GM23338 (cell line): ENCODE data around the gene POLA2. TPM values are rescaled to one million over a fixed set of nuclear protein-coding genes. Genes with fewer than 3 reads are reported as not detected.

Experiments used
- ATAC-seq: fragments of 200-7000 bp; cut with Tn5 transposase; 3 replicates; pipeline ENCODE4 v1.9.1; 2020
- DNase-seq: peaks from one replicate; pipeline ENCODE4 v3.0.0-alpha.2; 2015; ENCODE audit warnings: low spot score
- H2AFZ ChIP-seq: fragments of 200-600 bp; sonication (generic); 2 replicates; pipeline ENCODE4 v1.8.0; 2016; ENCODE audit warnings: antibody characterized with exemption, mild to moderate bottlenecking, moderate library complexity
- H3F3A ChIP-seq: fragments of 200-600 bp; sonication (generic); replicated peaks from 2 replicates; pipeline ENCODE4 v1.8.0; 2017; ENCODE audit warnings: antibody characterized with exemption, mixed run types, low read depth
- H3K27ac ChIP-seq: fragments of 200-600 bp; sonication (generic); 2 replicates; pipeline ENCODE4 v1.6.1; 2016; ENCODE audit warnings: low read depth
- H3K27me3 ChIP-seq: fragments of 200-600 bp; sonication (generic); 2 replicates; pipeline ENCODE4 v1.8.0; 2016; ENCODE audit warnings: mild to moderate bottlenecking, mixed run types, moderate library complexity; ENCODE audit not compliant: insufficient read depth
- H3K36me3 ChIP-seq: fragments of 200-600 bp; sonication (generic); 2 replicates; pipeline ENCODE4 v1.8.0; 2016; ENCODE audit warnings: mild to moderate bottlenecking; ENCODE audit not compliant: insufficient read depth
- H3K4me1 ChIP-seq: fragments of 200-600 bp; sonication (generic); 2 replicates; pipeline ENCODE4 v1.8.0; 2016; ENCODE audit warnings: mild to moderate bottlenecking, moderate library complexity; ENCODE audit not compliant: insufficient read depth
- H3K4me2 ChIP-seq: fragments of 200-600 bp; sonication (generic); 2 replicates; pipeline ENCODE4 v1.7.1; 2017; ENCODE audit warnings: mixed run types
- H3K4me3 ChIP-seq: fragments of 200-600 bp; sonication (generic); 2 replicates; pipeline ENCODE4 v1.6.1; 2016; ENCODE audit warnings: mixed run types
- H3K79me2 ChIP-seq: fragments of 200-600 bp; sonication (generic); replicated peaks from 2 replicates; pipeline ENCODE4 v1.8.0; 2017; ENCODE audit warnings: mild to moderate bottlenecking; ENCODE audit not compliant: insufficient read depth
- H3K9me2 ChIP-seq: fragments of 200-600 bp; sonication (generic); 2 replicates; pipeline ENCODE4 v1.8.0; 2017; ENCODE audit not compliant: insufficient read depth
- H4K20me1 ChIP-seq: fragments of 200-600 bp; sonication (generic); replicated peaks from 2 replicates; pipeline ENCODE4 v1.8.0; 2017; ENCODE audit warnings: mild to moderate bottlenecking; ENCODE audit not compliant: insufficient read depth
- H3K27ac Mint-ChIP-seq: 2 replicates; pipeline ENCODE4 v1.8.0; 2020; ENCODE audit warnings: inconsistent platforms, mild to moderate bottlenecking, moderate library complexity, mixed read lengths
- H3K27me3 Mint-ChIP-seq: 3 replicates; pipeline ENCODE4 v1.8.0; 2022; ENCODE audit warnings: low read depth, mild to moderate bottlenecking, moderate library complexity, mixed read lengths, inconsistent platforms; ENCODE audit not compliant: insufficient read depth, poor library complexity
- H3K36me3 Mint-ChIP-seq: 3 replicates; pipeline ENCODE4 v1.8.0; 2021; ENCODE audit warnings: low read depth, mild to moderate bottlenecking, inconsistent platforms, moderate library complexity, mixed read lengths
- H3K4me1 Mint-ChIP-seq: 3 replicates; pipeline ENCODE4 v1.8.0; 2020; ENCODE audit warnings: mild to moderate bottlenecking, inconsistent platforms, mixed read lengths
- H3K4me3 Mint-ChIP-seq: 3 replicates; pipeline ENCODE4 v1.8.0; 2021; ENCODE audit warnings: moderate library complexity, mild to moderate bottlenecking, inconsistent platforms, mixed read lengths
- H3K9me3 Mint-ChIP-seq: 3 replicates; pipeline ENCODE4 v1.8.0; 2020; ENCODE audit warnings: moderate library complexity, mild to moderate bottlenecking, inconsistent platforms, mixed read lengths
- CREB1 ChIP-seq: fragments of 250-450 bp; sonication (Bioruptor Pico); IDR thresholded peaks from 2 replicates; pipeline ENCODE4 v1.5.0; 2020; ENCODE audit warnings: low read depth, mild to moderate bottlenecking, moderate library complexity
- EZH2 ChIP-seq: fragments of 200-600 bp; sonication (generic); IDR thresholded peaks from one replicate; pipeline ENCODE4 v1.8.0; 2017; ENCODE audit warnings: antibody characterized with exemption, mild to moderate bottlenecking, low read depth; ENCODE audit not compliant: unreplicated experiment
- EZH2phosphoT487 ChIP-seq: fragments of 200-600 bp; sonication (generic); IDR thresholded peaks from one replicate; pipeline ENCODE4 v1.8.1; 2018; ENCODE audit warnings: antibody characterized with exemption; ENCODE audit not compliant: unreplicated experiment
- NANOG ChIP-seq: IDR thresholded peaks from 2 replicates; pipeline ENCODE4 v1.6.1; 2016; ENCODE audit warnings: antibody characterized with exemption, borderline replicate concordance
- POLR2AphosphoS5 ChIP-seq: IDR thresholded peaks from 2 replicates; pipeline ENCODE4 v1.6.1; 2016; ENCODE audit warnings: antibody characterized with exemption, low read depth
- REST ChIP-seq: IDR thresholded peaks from one replicate; pipeline ENCODE4 v1.6.1; 2018; ENCODE audit warnings: antibody characterized with exemption; ENCODE audit not compliant: unreplicated experiment
- STAT1 ChIP-seq: IDR thresholded peaks from one replicate; pipeline ENCODE4 v1.6.1; 2016; ENCODE audit warnings: antibody characterized with exemption; ENCODE audit not compliant: unreplicated experiment
- ZNF114 ChIP-seq: fragments of 250-450 bp; sonication (Bioruptor Pico); IDR thresholded peaks from 2 replicates; pipeline ENCODE4 v1.5.0; 2020; ENCODE audit warnings: mild to moderate bottlenecking, moderate library complexity
- ZNF331 ChIP-seq: fragments of 250-450 bp; sonication (Bioruptor Pico); IDR thresholded peaks from 2 replicates; pipeline ENCODE4 v1.5.0; 2020; ENCODE audit warnings: low read depth, mild to moderate bottlenecking, moderate library complexity
- polyA plus RNA-seq: library from polyadenylated mRNA; unstranded; fragments of >200 nt; fragmentation: Nextera tagmentation; extraction: Ambion mirVana; gene quantifications from 2 replicates; pipeline ENCODE4 v1.2.1, GENCODE V29; 2016
- total RNA-seq: library from RNA; depleted of rRNA; stranded (reverse); fragments of >200 nt; shearing (Covaris generic); gene quantifications from 2 replicates; pipeline ENCODE4 v1.2.3, GENCODE V29; 2014
- TF ChIP-seq, protein P1 (sequence below): fragments of 250-450 bp; sonication (Bioruptor Pico); IDR thresholded peaks from 2 replicates; pipeline ENCODE4 v1.5.0; 2020; ENCODE audit warnings: mild to moderate bottlenecking, moderate library complexity

POLA2 gene
- total and polyA plus RNA-seq, 2 experiments from 2014 or later: 22.5 to 30.4 TPM

- TF ChIP-seq, protein P1, sequence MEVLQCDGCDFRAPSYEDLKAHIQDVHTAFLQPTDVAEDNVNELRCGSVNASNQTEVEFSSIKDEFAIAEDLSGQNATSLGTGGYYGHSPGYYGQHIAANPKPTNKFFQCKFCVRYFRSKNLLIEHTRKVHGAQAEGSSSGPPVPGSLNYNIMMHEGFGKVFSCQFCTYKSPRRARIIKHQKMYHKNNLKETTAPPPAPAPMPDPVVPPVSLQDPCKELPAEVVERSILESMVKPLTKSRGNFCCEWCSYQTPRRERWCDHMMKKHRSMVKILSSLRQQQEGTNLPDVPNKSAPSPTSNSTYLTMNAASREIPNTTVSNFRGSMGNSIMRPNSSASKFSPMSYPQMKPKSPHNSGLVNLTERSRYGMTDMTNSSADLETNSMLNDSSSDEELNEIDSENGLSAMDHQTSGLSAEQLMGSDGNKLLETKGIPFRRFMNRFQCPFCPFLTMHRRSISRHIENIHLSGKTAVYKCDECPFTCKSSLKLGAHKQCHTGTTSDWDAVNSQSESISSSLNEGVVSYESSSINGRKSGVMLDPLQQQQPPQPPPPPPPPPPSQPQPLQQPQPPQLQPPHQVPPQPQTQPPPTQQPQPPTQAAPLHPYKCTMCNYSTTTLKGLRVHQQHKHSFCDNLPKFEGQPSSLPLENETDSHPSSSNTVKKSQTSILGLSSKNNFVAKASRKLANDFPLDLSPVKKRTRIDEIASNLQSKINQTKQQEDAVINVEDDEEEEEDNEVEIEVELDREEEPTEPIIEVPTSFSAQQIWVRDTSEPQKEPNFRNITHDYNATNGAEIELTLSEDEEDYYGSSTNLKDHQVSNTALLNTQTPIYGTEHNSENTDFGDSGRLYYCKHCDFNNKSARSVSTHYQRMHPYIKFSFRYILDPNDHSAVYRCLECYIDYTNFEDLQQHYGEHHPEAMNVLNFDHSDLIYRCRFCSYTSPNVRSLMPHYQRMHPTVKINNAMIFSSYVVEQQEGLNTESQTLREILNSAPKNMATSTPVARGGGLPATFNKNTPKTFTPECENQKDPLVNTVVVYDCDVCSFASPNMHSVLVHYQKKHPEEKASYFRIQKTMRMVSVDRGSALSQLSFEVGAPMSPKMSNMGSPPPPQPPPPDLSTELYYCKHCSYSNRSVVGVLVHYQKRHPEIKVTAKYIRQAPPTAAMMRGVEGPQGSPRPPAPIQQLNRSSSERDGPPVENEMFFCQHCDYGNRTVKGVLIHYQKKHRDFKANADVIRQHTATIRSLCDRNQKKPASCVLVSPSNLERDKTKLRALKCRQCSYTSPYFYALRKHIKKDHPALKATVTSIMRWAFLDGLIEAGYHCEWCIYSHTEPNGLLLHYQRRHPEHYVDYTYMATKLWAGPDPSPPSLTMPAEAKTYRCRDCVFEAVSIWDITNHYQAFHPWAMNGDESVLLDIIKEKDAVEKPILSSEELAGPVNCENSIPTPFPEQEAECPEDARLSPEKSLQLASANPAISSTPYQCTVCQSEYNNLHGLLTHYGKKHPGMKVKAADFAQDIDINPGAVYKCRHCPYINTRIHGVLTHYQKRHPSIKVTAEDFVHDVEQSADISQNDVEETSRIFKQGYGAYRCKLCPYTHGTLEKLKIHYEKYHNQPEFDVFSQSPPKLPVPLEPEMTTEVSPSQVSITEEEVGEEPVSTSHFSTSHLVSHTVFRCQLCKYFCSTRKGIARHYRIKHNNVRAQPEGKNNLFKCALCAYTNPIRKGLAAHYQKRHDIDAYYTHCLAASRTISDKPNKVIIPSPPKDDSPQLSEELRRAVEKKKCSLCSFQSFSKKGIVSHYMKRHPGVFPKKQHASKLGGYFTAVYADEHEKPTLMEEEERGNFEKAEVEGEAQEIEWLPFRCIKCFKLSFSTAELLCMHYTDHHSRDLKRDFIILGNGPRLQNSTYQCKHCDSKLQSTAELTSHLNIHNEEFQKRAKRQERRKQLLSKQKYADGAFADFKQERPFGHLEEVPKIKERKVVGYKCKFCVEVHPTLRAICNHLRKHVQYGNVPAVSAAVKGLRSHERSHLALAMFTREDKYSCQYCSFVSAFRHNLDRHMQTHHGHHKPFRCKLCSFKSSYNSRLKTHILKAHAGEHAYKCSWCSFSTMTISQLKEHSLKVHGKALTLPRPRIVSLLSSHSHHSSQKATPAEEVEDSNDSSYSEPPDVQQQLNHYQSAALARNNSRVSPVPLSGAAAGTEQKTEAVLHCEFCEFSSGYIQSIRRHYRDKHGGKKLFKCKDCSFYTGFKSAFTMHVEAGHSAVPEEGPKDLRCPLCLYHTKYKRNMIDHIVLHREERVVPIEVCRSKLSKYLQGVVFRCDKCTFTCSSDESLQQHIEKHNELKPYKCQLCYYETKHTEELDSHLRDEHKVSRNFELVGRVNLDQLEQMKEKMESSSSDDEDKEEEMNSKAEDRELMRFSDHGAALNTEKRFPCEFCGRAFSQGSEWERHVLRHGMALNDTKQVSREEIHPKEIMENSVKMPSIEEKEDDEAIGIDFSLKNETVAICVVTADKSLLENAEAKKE (CRISPR knock-in tag): no peak
- TF ChIP-seq EZH2 (no peak), REST (no peak)
Measured at GRCh38 chr11:65298655-65299179, 37.0 kb downstream of the POLA2 start (continued).

DNA sequence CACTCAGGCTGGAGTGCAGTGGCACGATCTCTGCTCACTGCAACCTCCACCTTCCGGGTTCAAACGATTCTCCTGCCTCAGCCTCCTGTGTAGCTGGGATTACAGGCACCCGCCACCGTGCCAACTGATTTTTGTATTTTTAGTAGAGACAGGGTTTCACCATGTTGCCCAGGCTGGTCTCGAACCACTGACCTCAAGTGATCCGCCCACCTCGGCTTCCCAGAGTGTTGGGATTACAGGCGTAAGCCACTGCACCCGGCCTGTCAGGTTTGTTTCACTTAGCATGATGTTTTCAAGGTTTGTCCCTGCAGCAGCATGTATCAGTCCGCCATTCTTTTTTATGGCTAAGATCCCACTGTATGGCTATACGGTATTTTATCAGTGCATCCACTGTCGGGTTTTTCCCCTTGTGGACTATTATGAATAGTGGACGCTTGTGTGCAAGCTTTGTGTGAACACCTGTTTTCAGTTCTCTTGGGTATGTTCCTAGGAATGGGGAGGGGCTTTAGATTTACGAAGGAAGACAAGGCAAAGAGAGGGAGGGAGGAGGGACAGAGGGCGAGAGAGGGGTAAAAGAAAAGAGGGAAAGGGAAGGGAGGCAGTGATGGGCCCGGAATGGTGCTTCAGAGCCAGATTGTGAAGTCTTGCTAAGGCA is 39.0 kb downstream of the POLA2 start:
- Mint-ChIP-seq H3K4me3 (no peak overlapping the region), H3K36me3 (peaks cover 25% of the 10 kb centered on the region), H3K27ac (no peak overlapping the region), H3K9me3 (no peaks in the 10 kb centered on the region; the same call in 2 of the 3 replicates), H3K27me3 (peaks cover 16% of the 10 kb centered on the region), H3K4me1 (peaks cover 16% of the 10 kb centered on the region)
- H4K20me1 ChIP-seq: no peaks in the 10 kb centered on the region; the same call in 1 of the 2 replicates
- ATAC-seq (no peak), DNase-seq (no peak)
- peaks cover 14% of the 10 kb centered on the region for H3K4me1 ChIP-seq
- 0 out of 2 replicates have a peak, but pooled peaks cover 3% of the 10 kb centered on the region for H3F3A ChIP-seq
- no peaks in the 10 kb centered on the region for H3K27me3 ChIP-seq
- H3K79me2 ChIP-seq: no peaks in the 10 kb centered on the region
- H3K36me3 ChIP-seq: peaks cover 7% of the 10 kb centered on the region; the same call in 1 of the 2 replicates
- H3K9me2 ChIP-seq: no peaks in the 10 kb centered on the region
- H3K4me2 ChIP-seq: no peak overlapping the region
- H3K27ac ChIP-seq: peak overlapping the region; percentile 74; the same call in 1 of the 2 replicates
- no peak overlapping the region for H3K4me3 ChIP-seq
- H2AFZ ChIP-seq: no peak overlapping the region
- TF ChIP-seq REST: no peak
- no peak for TF ChIP-seq CREB1
- no peak for TF ChIP-seq NANOG
- TF ChIP-seq EZH2: no peak
- no peak for TF ChIP-seq ZNF331
- TF ChIP-seq POLR2AphosphoS5: no peak
- TF ChIP-seq EZH2phosphoT487: no peak
- no peak for TF ChIP-seq ZNF114 (CRISPR knock-in tag)
- no peak for TF ChIP-seq STAT1
